ENCODE results near the gene NACC1.

DNA sequence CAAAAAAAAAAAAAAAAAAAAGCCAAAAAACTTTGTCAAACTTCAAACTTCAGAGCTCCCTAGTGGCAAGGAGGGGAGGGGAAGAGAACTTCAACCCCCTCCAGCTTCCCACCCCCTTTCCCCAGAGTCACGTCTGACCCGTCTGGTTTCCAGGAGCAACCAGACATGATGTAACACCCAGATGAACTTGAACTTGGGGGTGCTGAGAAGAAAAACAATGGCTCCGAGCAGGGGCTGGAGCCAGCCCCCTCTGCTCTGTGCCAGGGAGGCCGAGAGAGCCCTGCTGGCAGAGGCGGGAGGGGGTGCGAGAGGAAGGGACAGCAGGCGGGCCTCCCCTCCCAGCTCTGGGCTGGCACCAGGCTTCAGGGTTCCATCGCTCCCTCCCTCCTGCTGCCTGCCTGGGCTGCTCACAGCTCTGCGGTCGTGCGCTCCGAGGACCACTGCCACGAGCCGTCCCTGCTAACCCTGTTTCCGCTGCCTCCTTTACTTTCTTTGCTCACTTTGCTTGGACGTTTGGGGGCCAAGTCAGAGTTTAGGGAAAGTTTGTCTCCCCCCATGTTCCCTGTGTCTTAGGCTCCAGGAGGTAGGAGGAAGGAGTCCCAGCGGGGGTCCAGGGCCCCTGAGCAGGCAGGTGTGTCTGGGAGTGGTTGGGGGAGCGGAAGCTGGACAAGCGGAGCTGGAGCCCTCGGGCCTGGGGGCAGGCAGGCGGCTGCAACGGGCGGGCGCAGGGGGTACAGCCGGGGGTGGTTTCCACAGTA, 26.5 kb upstream of the NACC1 start:
- TF ChIP-seq, protein P1, sequence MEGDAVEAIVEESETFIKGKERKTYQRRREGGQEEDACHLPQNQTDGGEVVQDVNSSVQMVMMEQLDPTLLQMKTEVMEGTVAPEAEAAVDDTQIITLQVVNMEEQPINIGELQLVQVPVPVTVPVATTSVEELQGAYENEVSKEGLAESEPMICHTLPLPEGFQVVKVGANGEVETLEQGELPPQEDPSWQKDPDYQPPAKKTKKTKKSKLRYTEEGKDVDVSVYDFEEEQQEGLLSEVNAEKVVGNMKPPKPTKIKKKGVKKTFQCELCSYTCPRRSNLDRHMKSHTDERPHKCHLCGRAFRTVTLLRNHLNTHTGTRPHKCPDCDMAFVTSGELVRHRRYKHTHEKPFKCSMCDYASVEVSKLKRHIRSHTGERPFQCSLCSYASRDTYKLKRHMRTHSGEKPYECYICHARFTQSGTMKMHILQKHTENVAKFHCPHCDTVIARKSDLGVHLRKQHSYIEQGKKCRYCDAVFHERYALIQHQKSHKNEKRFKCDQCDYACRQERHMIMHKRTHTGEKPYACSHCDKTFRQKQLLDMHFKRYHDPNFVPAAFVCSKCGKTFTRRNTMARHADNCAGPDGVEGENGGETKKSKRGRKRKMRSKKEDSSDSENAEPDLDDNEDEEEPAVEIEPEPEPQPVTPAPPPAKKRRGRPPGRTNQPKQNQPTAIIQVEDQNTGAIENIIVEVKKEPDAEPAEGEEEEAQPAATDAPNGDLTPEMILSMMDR (IDR thresholded peaks at IDR 0.05; ENCODE audit: low read depth, low read length, poor library complexity, severe bottlenecking) = no peak
- TF ChIP-seq EZH2phosphoT487 (IDR thresholded peaks at IDR 0.05; ENCODE audit: borderline replicate concordance, low read length) = no peak
